ENCODE results near the gene LMAN1L.

LMAN1L gene

GRCh38 chr15:74863239-74864056, 50.8 kb downstream of the LMAN1L start:
- peak; percentile 70 for DNase-seq

- DNase-seq = no peak
These were observed 51.7 kb downstream of the LMAN1L start for GRCh38 chr15:74864296-74864695.

GRCh38 chr15:74865316-74865715, 52.7 kb downstream of the LMAN1L start:
- DNase-seq = no peak

GRCh38 chr15:74866090-74866489, 53.5 kb downstream of the LMAN1L start:
- DNase-seq = peak; percentile 87

- no peak for DNase-seq
These were observed 54.9 kb downstream of the LMAN1L start for GRCh38 chr15:74867466-74868038.

- no peak for DNase-seq
These were observed 55.4 kb downstream of the LMAN1L start for GRCh38 chr15:74868059-74868458.

- no peak for DNase-seq
These were observed 56.7 kb downstream of the LMAN1L start for GRCh38 chr15:74869372-74869725.

- peak; percentile 71 for DNase-seq
These were observed 57.2 kb downstream of the LMAN1L start for GRCh38 chr15:74869726-74870407.

GRCh38 chr15:74870436-74871215, 58.0 kb downstream of the LMAN1L start:
- peak; percentile 83 for DNase-seq

GRCh38 chr15:74872702-74873035, 60.0 kb downstream of the LMAN1L start:
- DNase-seq = no peak

GRCh38 chr15:74873036-74873755, 60.6 kb downstream of the LMAN1L start, which contains the start of gene SCAMP2:
TSS of gene SCAMP2 (minus strand) at chr15:74873365. CDS start at chr15:74873255, 110 bp downstream.
- peak; percentile 98 for DNase-seq

GRCh38 chr15:74873756-74874424, 61.3 kb downstream of the LMAN1L start:
- no peak for DNase-seq
